Adrenal gland (tissue), 5 donors: Measurements from ENCODE around the gene SLC4A5.

Experiments used
- POLR2A ChIP-seq, 2 donors: fragments of 450-650 bp; IDR thresholded peaks; one replicate each; pipeline ENCODE4 v1.6.1; 2017; ENCODE audit warnings: antibody characterized with exemption in 2 of 2, mild to moderate bottlenecking in 2 of 2, moderate library complexity in 1 of 2
- TF ChIP-seq, protein P1 (sequence below), 6 experiments: fragments of 450-650 bp in 4 of 6; fragments of 200-600 bp in 2 of 6; sonication (generic) in 1 of 6; IDR thresholded peaks; 1 replicate in 5 of 6; 2 replicates in 1 of 6; pipeline versions ENCODE4 v1.5.1 to v1.8.0; 2016 to 2021; ENCODE audit warnings: antibody characterized with exemption in 6 of 6, mild to moderate bottlenecking in 2 of 6, moderate library complexity in 1 of 6
- donor health status: DM: no; HTN: no; CAD: no.

DNA sequence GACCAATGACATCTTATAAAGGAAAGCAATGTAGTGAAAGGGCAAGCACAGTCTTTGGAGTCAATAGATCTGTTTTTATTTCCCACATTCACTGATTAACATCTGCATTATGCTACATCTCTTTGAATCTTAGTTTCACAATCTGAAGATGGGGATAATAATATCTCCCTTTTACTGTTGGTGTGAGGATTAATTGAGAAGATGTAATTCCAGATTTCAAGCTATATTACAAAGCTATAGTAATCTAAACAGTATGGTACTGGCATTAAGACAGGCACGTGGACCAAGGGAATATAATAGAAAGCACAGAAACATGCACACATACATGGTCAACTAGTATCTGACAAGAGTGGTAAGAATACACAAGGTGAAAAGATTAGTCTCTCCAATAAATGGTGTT, 45.3 kb downstream of the SLC4A5 start:
- TF ChIP-seq, protein P1, sequence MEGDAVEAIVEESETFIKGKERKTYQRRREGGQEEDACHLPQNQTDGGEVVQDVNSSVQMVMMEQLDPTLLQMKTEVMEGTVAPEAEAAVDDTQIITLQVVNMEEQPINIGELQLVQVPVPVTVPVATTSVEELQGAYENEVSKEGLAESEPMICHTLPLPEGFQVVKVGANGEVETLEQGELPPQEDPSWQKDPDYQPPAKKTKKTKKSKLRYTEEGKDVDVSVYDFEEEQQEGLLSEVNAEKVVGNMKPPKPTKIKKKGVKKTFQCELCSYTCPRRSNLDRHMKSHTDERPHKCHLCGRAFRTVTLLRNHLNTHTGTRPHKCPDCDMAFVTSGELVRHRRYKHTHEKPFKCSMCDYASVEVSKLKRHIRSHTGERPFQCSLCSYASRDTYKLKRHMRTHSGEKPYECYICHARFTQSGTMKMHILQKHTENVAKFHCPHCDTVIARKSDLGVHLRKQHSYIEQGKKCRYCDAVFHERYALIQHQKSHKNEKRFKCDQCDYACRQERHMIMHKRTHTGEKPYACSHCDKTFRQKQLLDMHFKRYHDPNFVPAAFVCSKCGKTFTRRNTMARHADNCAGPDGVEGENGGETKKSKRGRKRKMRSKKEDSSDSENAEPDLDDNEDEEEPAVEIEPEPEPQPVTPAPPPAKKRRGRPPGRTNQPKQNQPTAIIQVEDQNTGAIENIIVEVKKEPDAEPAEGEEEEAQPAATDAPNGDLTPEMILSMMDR (IDR thresholded peaks at IDR 0.05) = no peak
- TF ChIP-seq POLR2A (IDR thresholded peaks at IDR 0.05) = no peak
